Measurements from ENCODE around the gene TAF9.
"Not testable (repeated sequence)": the region's sequence is repeated elsewhere in the genome, so short reads cannot be mapped to it uniquely, and the experiment has no call there.

TAF9 gene

GRCh38 chr5:69334793-69335268 lies 34.5 kb downstream of the TAF9 start:
- DNase-seq, result peak; percentile 73

GRCh38 chr5:69333668-69334315 lies 35.5 kb downstream of the TAF9 start:
- DNase-seq, result not testable (repeated sequence)

GRCh38 chr5:69331528-69332445 lies 37.5 kb downstream of the TAF9 start:
- DNase-seq, result no peak

GRCh38 chr5:69329905-69330489 lies 39.3 kb downstream of the TAF9 start:
- DNase-seq, result no peak

GRCh38 chr5:69326365-69326764 lies 43.0 kb downstream of the TAF9 start:
- DNase-seq, result no peak

GRCh38 chr5:69317391-69317790 lies 51.9 kb downstream of the TAF9 start:
- DNase-seq, result no peak

GRCh38 chr5:69315972-69316371 lies 53.3 kb downstream of the TAF9 start:
- no peak for DNase-seq

Measured in stimulated activated CD4-positive, alpha-beta T cell treated with anti-CD3 and anti-CD28 coated beads, Interleukin-1b, Interleukin-23, amount 100 ng/mL, for 48 hours (primary cell).